NCI-H146 treated with DMSO at 0.1 percent for 48 hours (cell line): Measurements from ENCODE around the gene OCSTAMP.

Source experiments
- DNase-seq: peaks from one replicate; lab custom pipeline; 2025; ENCODE audit not compliant: unreplicated experiment; lab: John Stamatoyannopoulos, UW

Gene OCSTAMP

GRCh38 chr20:46554828-46555227 is 4.4 kb upstream of the OCSTAMP start:
- no peak for DNase-seq

GRCh38 chr20:46553926-46554325 is 3.5 kb upstream of the OCSTAMP start:
- no peak for DNase-seq

GRCh38 chr20:46552460-46553420 is 2.3 kb upstream of the OCSTAMP start:
- DNase-seq: no peak

GRCh38 chr20:46551522-46552381 is 1.3 kb upstream of the OCSTAMP start:
- DNase-seq: no peak

- DNase-seq: no peak
Observed at GRCh38 chr20:46549188-46549972, 1.1 kb downstream of the OCSTAMP start.

- DNase-seq: no peak
Observed at GRCh38 chr20:46548688-46549087, 1.8 kb downstream of the OCSTAMP start.

- DNase-seq: no peak
Observed at GRCh38 chr20:46547995-46548394, 2.5 kb downstream of the OCSTAMP start.

- no peak for DNase-seq
Observed at GRCh38 chr20:46546936-46547335, 3.5 kb downstream of the OCSTAMP start.

- DNase-seq: no peak
Observed at GRCh38 chr20:46546298-46546697, 4.2 kb downstream of the OCSTAMP start.

GRCh38 chr20:46545827-46546138 is 4.7 kb downstream of the OCSTAMP start:
- no peak for DNase-seq

GRCh38 chr20:46545077-46545826 is 5.2 kb downstream of the OCSTAMP start:
- DNase-seq: no peak

- no peak for DNase-seq
Observed at GRCh38 chr20:46544576-46544975, 5.9 kb downstream of the OCSTAMP start.

- DNase-seq: no peak
Observed at GRCh38 chr20:46543959-46544358, 6.5 kb downstream of the OCSTAMP start.

- DNase-seq: no peak
Observed at GRCh38 chr20:46543033-46543432, 7.4 kb downstream of the OCSTAMP start.

GRCh38 chr20:46541229-46541935 is 9.1 kb downstream of the OCSTAMP start:
- no peak for DNase-seq

GRCh38 chr20:46539113-46539512 is 11.3 kb downstream of the OCSTAMP start:
- no peak for DNase-seq

- DNase-seq: no peak
Observed at GRCh38 chr20:46530640-46531039, 19.8 kb downstream of the OCSTAMP start.

GRCh38 chr20:46523696-46524328 is 26.6 kb downstream of the OCSTAMP start:
- no peak for DNase-seq

- DNase-seq: no peak
Observed at GRCh38 chr20:46523108-46523507, 27.3 kb downstream of the OCSTAMP start.
